Mesenteric fat pad (tissue), 1 donor: ENCODE measurements around the gene C14orf132. TPM values are rescaled to one million over a fixed set of nuclear protein-coding genes. Genes with fewer than 3 reads are reported as not detected.

Experiments used
- DNase-seq: peaks from one replicate; pipeline ENCODE4 v3.0.0-alpha.2; 2020; ENCODE audit warnings: low spot score
- total RNA-seq: library from RNA; stranded (reverse); fragmentation: NEBNext Ultra II Directional; extraction: Animal tissue kit (Norgen Biotek cat#: 25700); gene quantifications from one replicate; pipeline ENCODE4 v1.2.1, GENCODE V29; 2021
- donor health status: DM: yes; HTN: yes; CAD: no.

The C14orf132 gene
- total RNA-seq, 1 donor from 2014 or later = 2.7 TPM

DNA sequence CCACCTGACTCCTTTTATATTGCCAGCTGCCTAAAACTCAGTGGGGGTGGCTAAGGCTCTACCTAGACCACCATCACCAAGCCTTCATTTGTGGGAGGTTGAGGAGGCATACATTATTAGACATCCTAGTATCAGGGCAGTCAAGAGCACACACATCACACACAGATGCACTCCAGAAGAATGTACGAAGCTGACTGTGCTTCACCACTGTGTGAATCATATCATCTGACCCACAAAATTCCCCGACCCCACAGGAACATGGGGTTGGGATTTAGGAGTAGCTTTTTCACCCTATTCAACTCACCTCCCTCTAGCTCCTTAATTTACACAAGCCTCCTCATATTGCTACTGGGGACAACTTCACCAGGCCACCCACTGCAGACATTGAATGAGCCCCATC is 100.7 kb downstream of the C14orf132 start:
- DNase-seq = peak; percentile 4

DNA sequence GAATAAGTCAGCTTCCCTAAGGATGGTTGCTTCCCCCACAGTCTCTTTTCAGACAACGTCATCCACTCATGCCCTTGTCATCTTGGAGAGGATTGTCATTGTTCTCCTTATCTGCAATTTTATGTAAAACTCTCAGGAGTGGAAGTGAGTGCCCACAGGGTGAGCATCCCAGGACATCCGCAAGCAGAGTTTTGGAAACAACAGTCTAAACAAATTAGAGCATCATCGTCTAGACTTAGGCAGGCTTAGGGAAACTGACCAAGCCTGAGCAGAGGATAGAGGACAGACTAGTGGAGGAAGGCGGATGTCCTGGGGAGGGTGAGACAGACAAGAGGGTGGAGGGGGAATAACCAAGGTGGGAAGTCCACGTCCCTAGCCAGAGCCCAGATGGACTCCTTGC is 101.8 kb downstream of the C14orf132 start:
- DNase-seq = peak; percentile 9

Other genes with a start within 250 kb of the C14orf132 start
- gene TUNAR, start 162.5 kb upstream of the C14orf132 start, total RNA-seq = not detected
- gene BDKRB2, start 165.5 kb downstream of the C14orf132 start, total RNA-seq = 11.4 TPM
- gene BDKRB1, start 216.8 kb downstream of the C14orf132 start, total RNA-seq = 0.71 TPM